ENCODE measurements around the gene FRMD6. TPM values are rescaled to one million over a fixed set of nuclear protein-coding genes. Genes with fewer than 3 reads are reported as not detected.

Gene FRMD6
- 92.4 TPM for polyA plus RNA-seq (2013, experiment 1 of 2)
- 92.2 TPM for polyA plus RNA-seq (2013, experiment 2 of 2)

- DNase-seq: peak; percentile 90
- under 1% methylated on average over 44 of the region's 86 CpGs for WGBS
- Histone ChIP-seq H2AFZ (ENCODE audit: low read depth, low read length) (no peak within 1 kb of the TSS), H3K18ac (ENCODE audit: low read depth in 1 of 2, low read length in 2 of 2) (peak within 1 kb of the TSS; percentile 99), H3K4me1 (ENCODE audit: control insufficient read depth, insufficient read depth, low read depth, low read length) (peaks cover 5% of the 10 kb centered on the region), H3K23ac (ENCODE audit: low read length in 2 of 2) (peak within 1 kb of the TSS; percentile 75 to 96), H3K27ac (ENCODE audit: low read length, poor library complexity, severe bottlenecking) (peak within 1 kb of the TSS; percentile 100), H2BK15ac (ENCODE audit: low read depth, poor library complexity, severe bottlenecking) (peak within 1 kb of the TSS; percentile 98), H3K14ac (ENCODE audit: low read length in 2 of 2) (peak within 1 kb of the TSS; percentile 77 to 99), H3K4ac (ENCODE audit: low read depth in 1 of 2, low read length in 2 of 2) (peak within 1 kb of the TSS; percentile 73 to 97), H3K9me3 (ENCODE audit: control insufficient read depth, low read length) (no peaks in the 10 kb centered on the region), H2BK120ac (ENCODE audit: low read depth, low read length) (peak within 1 kb of the TSS; percentile 92), H3K79me1 (replicated peaks; ENCODE audit: low read length, poor library complexity, severe bottlenecking) (peaks cover 1% of the 10 kb centered on the region), H4K8ac (ENCODE audit: low read length) (peak within 1 kb of the TSS; percentile 95), H3K4me3 (ENCODE audit: insufficient read depth in 1 of 2, low read depth in 1 of 2, low read length in 2 of 2) (peak within 1 kb of the TSS; percentile 86 to 87), H3K27me3 (ENCODE audit: control insufficient read depth in 1 of 2, insufficient read depth in 1 of 2, low read length in 2 of 2) (no peaks in the 10 kb centered on the region), H2BK5ac (ENCODE audit: low read depth, low read length, poor library complexity, severe bottlenecking) (peak within 1 kb of the TSS; percentile 98), H3K36me3 (ENCODE audit: control insufficient read depth in 1 of 2, insufficient read depth in 2 of 2, low read depth in 1 of 2, low read length in 2 of 2) (peaks cover 0 to 12% of the 10 kb centered on the region in 2 experiments), H2BK12ac (ENCODE audit: low read length in 2 of 2) (peak within 1 kb of the TSS; percentile 90 to 94), H2AK5ac (ENCODE audit: low read length, severe bottlenecking) (peak within 1 kb of the TSS; percentile 47), H4K91ac (ENCODE audit: low read length) (peak within 1 kb of the TSS; percentile 87), H3K9ac (ENCODE audit: low read length) (peak within 1 kb of the TSS; percentile 99), H3K4me2 (ENCODE audit: low read length, poor library complexity, severe bottlenecking) (peak within 1 kb of the TSS; percentile 75)
Observed at GRCh38 chr14:51651388-51652167, at the start of gene FRMD6. Gene FRMD6 (plus strand): TSS chr14:51651910. CDS start chr14:51689837, 37,927 bp downstream.

- Histone ChIP-seq H3K9me3 (ENCODE audit: control insufficient read depth, low read length) (no peaks in the 10 kb centered on the region), H2AK5ac (ENCODE audit: low read length, severe bottlenecking) (no peak overlapping the region), H2BK120ac (ENCODE audit: low read depth, low read length) (no peak overlapping the region), H3K9ac (ENCODE audit: low read length) (no peak overlapping the region), H2AFZ (ENCODE audit: low read depth, low read length) (no peak overlapping the region), H4K8ac (ENCODE audit: low read length) (no peak overlapping the region), H3K23ac (ENCODE audit: low read length in 2 of 2) (no peak overlapping the region), H3K4me1 (ENCODE audit: control insufficient read depth, insufficient read depth, low read depth, low read length) (peaks cover 5% of the 10 kb centered on the region), H3K14ac (ENCODE audit: low read length in 2 of 2) (no peak overlapping the region), H3K4ac (ENCODE audit: low read depth in 1 of 2, low read length in 2 of 2) (no peak overlapping the region), H3K18ac (ENCODE audit: low read depth in 1 of 2, low read length in 2 of 2) (no peak overlapping the region), H3K79me1 (replicated peaks; ENCODE audit: low read length, poor library complexity, severe bottlenecking) (peaks cover 2% of the 10 kb centered on the region), H3K4me2 (ENCODE audit: low read length, poor library complexity, severe bottlenecking) (no peak overlapping the region), H2BK15ac (ENCODE audit: low read depth, poor library complexity, severe bottlenecking) (no peak overlapping the region), H3K36me3 (ENCODE audit: control insufficient read depth in 1 of 2, insufficient read depth in 2 of 2, low read depth in 1 of 2, low read length in 2 of 2) (no peaks in the 10 kb centered on the region), H2BK12ac (ENCODE audit: low read length in 2 of 2) (no peak overlapping the region), H4K91ac (ENCODE audit: low read length) (no peak overlapping the region), H3K4me3 (ENCODE audit: insufficient read depth in 1 of 2, low read depth in 1 of 2, low read length in 2 of 2) (no peak overlapping the region), H3K27me3 (ENCODE audit: control insufficient read depth in 1 of 2, insufficient read depth in 1 of 2, low read length in 2 of 2) (no peaks in the 10 kb centered on the region), H2BK5ac (ENCODE audit: low read depth, low read length, poor library complexity, severe bottlenecking) (no peak overlapping the region), H3K27ac (ENCODE audit: low read length, poor library complexity, severe bottlenecking) (no peak overlapping the region)
- no peak for DNase-seq
Observed at GRCh38 chr14:51602310-51602709, 49.4 kb upstream of the FRMD6 start.

- H3K9me3 ChIP-seq (ENCODE audit: control insufficient read depth, low read length): no peaks in the 10 kb centered on the region
- no peak overlapping the region for H3K18ac ChIP-seq (ENCODE audit: low read depth in 1 of 2, low read length in 2 of 2)
- H4K91ac ChIP-seq (ENCODE audit: low read length): no peak overlapping the region
- no peak overlapping the region for H4K8ac ChIP-seq (ENCODE audit: low read length)
- no peak overlapping the region for H2BK15ac ChIP-seq (ENCODE audit: low read depth, poor library complexity, severe bottlenecking)
- H3K4ac ChIP-seq (ENCODE audit: low read depth in 1 of 2, low read length in 2 of 2): peak overlapping the region in 1 of 2 experiments; percentile 75
- H3K27ac ChIP-seq (ENCODE audit: low read length, poor library complexity, severe bottlenecking): peak overlapping the region; percentile 84
- no peak overlapping the region for H3K14ac ChIP-seq (ENCODE audit: low read length in 2 of 2)
- no peak overlapping the region for H2BK120ac ChIP-seq (ENCODE audit: low read depth, low read length)
- H3K4me3 ChIP-seq (ENCODE audit: insufficient read depth in 1 of 2, low read depth in 1 of 2, low read length in 2 of 2): no peak overlapping the region
- no peaks in the 10 kb centered on the region for H3K36me3 ChIP-seq (ENCODE audit: control insufficient read depth in 1 of 2, insufficient read depth in 2 of 2, low read depth in 1 of 2, low read length in 2 of 2)
- no peak overlapping the region for H2AFZ ChIP-seq (ENCODE audit: low read depth, low read length)
- peak overlapping the region; percentile 76 for H3K9ac ChIP-seq (ENCODE audit: low read length)
- H3K4me2 ChIP-seq (ENCODE audit: low read length, poor library complexity, severe bottlenecking): no peak overlapping the region
- peak overlapping the region in 1 of 2 experiments; percentile 63 for H2BK12ac ChIP-seq (ENCODE audit: low read length in 2 of 2)
- no peak overlapping the region for H2AK5ac ChIP-seq (ENCODE audit: low read length, severe bottlenecking)
- peaks cover 2% of the 10 kb centered on the region for H3K4me1 ChIP-seq (ENCODE audit: control insufficient read depth, insufficient read depth, low read depth, low read length)
- 77% methylated on average over 2 of the region's 3 CpGs for WGBS
- peak; percentile 69 for DNase-seq
- no peak overlapping the region for H2BK5ac ChIP-seq (ENCODE audit: low read depth, low read length, poor library complexity, severe bottlenecking)
- no peaks in the 10 kb centered on the region for H3K27me3 ChIP-seq (ENCODE audit: control insufficient read depth in 1 of 2, insufficient read depth in 1 of 2, low read length in 2 of 2)
- H3K79me1 ChIP-seq (replicated peaks; ENCODE audit: low read length, poor library complexity, severe bottlenecking): peaks cover 2% of the 10 kb centered on the region
- no peak overlapping the region for H3K23ac ChIP-seq (ENCODE audit: low read length in 2 of 2)
Observed at GRCh38 chr14:51603495-51603894, 48.2 kb upstream of the FRMD6 start.

- peak; percentile 98 for DNase-seq
- WGBS: 77% methylated on average over 1 of the region's 4 CpGs
- Histone ChIP-seq H3K79me1 (replicated peaks; ENCODE audit: low read length, poor library complexity, severe bottlenecking) (peaks cover 2% of the 10 kb centered on the region), H3K27ac (ENCODE audit: low read length, poor library complexity, severe bottlenecking) (peak overlapping the region; percentile 84), H2AK5ac (ENCODE audit: low read length, severe bottlenecking) (peak overlapping the region; percentile 37), H3K36me3 (ENCODE audit: control insufficient read depth in 1 of 2, insufficient read depth in 2 of 2, low read depth in 1 of 2, low read length in 2 of 2) (no peaks in the 10 kb centered on the region), H3K27me3 (ENCODE audit: control insufficient read depth in 1 of 2, insufficient read depth in 1 of 2, low read length in 2 of 2) (no peaks in the 10 kb centered on the region), H4K91ac (ENCODE audit: low read length) (no peak overlapping the region), H2BK15ac (ENCODE audit: low read depth, poor library complexity, severe bottlenecking) (no peak overlapping the region), H2AFZ (ENCODE audit: low read depth, low read length) (no peak overlapping the region), H4K8ac (ENCODE audit: low read length) (peak overlapping the region; percentile 88), H3K18ac (ENCODE audit: low read depth in 1 of 2, low read length in 2 of 2) (peak overlapping the region; percentile 78 to 91), H2BK120ac (ENCODE audit: low read depth, low read length) (peak overlapping the region; percentile 83), H3K4me1 (ENCODE audit: control insufficient read depth, insufficient read depth, low read depth, low read length) (peaks cover 2% of the 10 kb centered on the region), H2BK5ac (ENCODE audit: low read depth, low read length, poor library complexity, severe bottlenecking) (no peak overlapping the region), H3K4me2 (ENCODE audit: low read length, poor library complexity, severe bottlenecking) (peak overlapping the region; percentile 23), H3K23ac (ENCODE audit: low read length in 2 of 2) (no peak overlapping the region), H3K4ac (ENCODE audit: low read depth in 1 of 2, low read length in 2 of 2) (peak overlapping the region in 1 of 2 experiments; percentile 51), H3K9me3 (ENCODE audit: control insufficient read depth, low read length) (no peaks in the 10 kb centered on the region), H2BK12ac (ENCODE audit: low read length in 2 of 2) (peak overlapping the region; percentile 11 to 52), H3K14ac (ENCODE audit: low read length in 2 of 2) (no peak overlapping the region), H3K9ac (ENCODE audit: low read length) (peak overlapping the region; percentile 76), H3K4me3 (ENCODE audit: insufficient read depth in 1 of 2, low read depth in 1 of 2, low read length in 2 of 2) (peak overlapping the region in 1 of 2 experiments; percentile 23)
Observed at GRCh38 chr14:51604073-51604472, 47.6 kb upstream of the FRMD6 start.

Data from mesenchymal stem cell (in vitro differentiated cells and primary cell).